Stimulated activated memory B cell treated with anti-CD40 and anti-IgM and Interleukin-4, amounts not matched to agents 10 μg/mL and 1 μg/mL and 100 μg/mL, for 72 hours (primary cell): Measurements from ENCODE around the gene TRPM2.
A peak's percentile ranks its signal among the peaks of the same experiment; 100 is the strongest.
"Not testable (repeated sequence)": the region's sequence is repeated elsewhere in the genome, so short reads cannot be mapped to it uniquely, and the experiment has no call there.

ENCODE experiments used
- ATAC-seq: fragments of 150-1000 bp; cut with Tn5 transposase; 2 replicates; pipeline ENCODE4 v1.10.0; 2021
- H3K27ac Mint-ChIP-seq: one replicate; pipeline ENCODE4 v1.8.0; 2022; ENCODE audit warnings: mild to moderate bottlenecking, mixed read lengths
- H3K27me3 Mint-ChIP-seq: one replicate; pipeline ENCODE4 v1.8.0; 2022; ENCODE audit warnings: mixed read lengths
- H3K36me3 Mint-ChIP-seq: one replicate; pipeline ENCODE4 v1.8.0; 2022; ENCODE audit warnings: mixed read lengths
- H3K4me1 Mint-ChIP-seq: one replicate; pipeline ENCODE4 v1.8.0; 2022; ENCODE audit warnings: mixed read lengths
- H3K4me3 Mint-ChIP-seq: one replicate; pipeline ENCODE4 v1.8.0; 2022; ENCODE audit warnings: mild to moderate bottlenecking, moderate library complexity, mixed read lengths
- H3K9me3 Mint-ChIP-seq: one replicate; pipeline ENCODE4 v1.8.0; 2022; ENCODE audit warnings: mixed read lengths

TRPM2 gene

DNA sequence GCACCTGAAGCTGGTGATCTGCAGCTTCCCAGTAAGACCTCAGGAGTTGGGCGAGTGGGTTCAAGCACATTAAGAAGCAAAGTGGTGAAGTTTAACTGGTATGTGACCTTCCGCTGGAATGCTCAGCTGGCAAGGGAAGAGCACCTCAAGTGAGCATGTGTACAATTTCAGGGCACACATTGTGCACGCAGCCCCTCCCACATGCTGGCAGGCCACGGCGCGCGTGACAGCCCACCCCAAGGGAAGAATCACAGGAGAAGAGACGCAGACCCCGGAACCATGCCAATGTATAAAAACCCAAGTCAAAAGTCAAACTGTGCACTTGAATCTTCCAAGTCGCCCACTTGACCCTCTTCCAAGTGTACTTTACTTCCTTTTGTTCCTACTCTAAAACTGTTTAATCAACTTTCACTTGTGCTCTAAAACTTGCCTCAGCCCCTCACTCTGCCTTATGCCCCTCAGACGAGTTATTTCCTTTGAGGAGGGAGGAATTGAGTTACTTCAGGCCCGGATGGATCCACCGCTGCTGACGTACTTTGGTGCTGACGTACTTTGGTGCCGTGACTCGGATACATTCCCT lies 121.9 kb downstream of the TRPM2 start:
- Mint-ChIP-seq H3K27me3 (peaks cover 15% of the 10 kb centered on the region), H3K9me3 (no peaks in the 10 kb centered on the region), H3K4me3 (no peak overlapping the region), H3K27ac (no peak overlapping the region), H3K4me1 (no peaks in the 10 kb centered on the region), H3K36me3 (no peaks in the 10 kb centered on the region)
- no peak for ATAC-seq

DNA sequence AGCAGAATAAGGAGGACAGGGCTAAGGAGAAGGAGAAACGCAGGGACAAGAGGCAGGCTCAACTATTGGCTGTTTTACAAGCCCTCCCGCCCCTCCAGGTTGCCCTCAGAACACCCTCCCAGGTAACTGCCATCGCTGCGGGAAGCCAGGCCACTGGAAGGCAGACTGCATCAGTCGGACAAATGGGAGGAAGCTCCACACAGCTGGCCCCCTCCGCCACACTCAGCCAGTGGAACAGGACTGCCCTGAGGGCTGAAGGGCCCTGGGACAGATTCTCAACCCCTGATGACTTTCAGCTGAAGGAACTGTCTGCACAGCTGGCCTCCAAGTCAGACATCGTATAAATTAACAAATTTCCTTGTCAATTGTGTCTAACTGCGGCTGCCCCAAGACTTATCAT lies 123.7 kb downstream of the TRPM2 start:
- no peak overlapping the region for H3K27ac Mint-ChIP-seq
- no peaks in the 10 kb centered on the region for H3K4me1 Mint-ChIP-seq
- H3K4me3 Mint-ChIP-seq = no peak overlapping the region
- H3K9me3 Mint-ChIP-seq = no peaks in the 10 kb centered on the region
- H3K36me3 Mint-ChIP-seq = no peaks in the 10 kb centered on the region
- peaks cover 21% of the 10 kb centered on the region for H3K27me3 Mint-ChIP-seq
- no peak for ATAC-seq

DNA sequence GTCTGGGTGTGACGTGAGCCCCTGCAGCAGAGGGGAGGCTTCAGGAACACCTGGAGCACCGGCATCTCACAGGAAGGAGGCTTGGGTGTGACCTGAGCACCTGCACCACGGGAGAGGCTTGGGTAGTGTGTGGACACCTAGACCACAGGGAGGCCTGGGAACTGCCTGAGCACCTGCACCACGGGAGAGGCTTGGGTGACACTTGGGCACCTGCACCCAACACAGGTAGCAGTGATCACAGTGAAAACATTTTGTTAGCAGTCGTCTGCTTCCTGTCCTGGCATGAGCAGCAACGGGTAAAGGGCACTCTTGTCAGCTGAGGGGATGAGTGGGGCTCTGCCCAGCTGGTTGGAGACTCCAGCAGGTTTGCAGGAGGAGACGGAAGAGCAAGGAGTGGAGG lies 124.3 kb downstream of the TRPM2 start:
- Mint-ChIP-seq H3K4me3 (no peak overlapping the region), H3K27me3 (peaks cover 27% of the 10 kb centered on the region), H3K27ac (no peak overlapping the region), H3K36me3 (no peaks in the 10 kb centered on the region), H3K9me3 (no peaks in the 10 kb centered on the region), H3K4me1 (no peaks in the 10 kb centered on the region)
- no peak for ATAC-seq

DNA sequence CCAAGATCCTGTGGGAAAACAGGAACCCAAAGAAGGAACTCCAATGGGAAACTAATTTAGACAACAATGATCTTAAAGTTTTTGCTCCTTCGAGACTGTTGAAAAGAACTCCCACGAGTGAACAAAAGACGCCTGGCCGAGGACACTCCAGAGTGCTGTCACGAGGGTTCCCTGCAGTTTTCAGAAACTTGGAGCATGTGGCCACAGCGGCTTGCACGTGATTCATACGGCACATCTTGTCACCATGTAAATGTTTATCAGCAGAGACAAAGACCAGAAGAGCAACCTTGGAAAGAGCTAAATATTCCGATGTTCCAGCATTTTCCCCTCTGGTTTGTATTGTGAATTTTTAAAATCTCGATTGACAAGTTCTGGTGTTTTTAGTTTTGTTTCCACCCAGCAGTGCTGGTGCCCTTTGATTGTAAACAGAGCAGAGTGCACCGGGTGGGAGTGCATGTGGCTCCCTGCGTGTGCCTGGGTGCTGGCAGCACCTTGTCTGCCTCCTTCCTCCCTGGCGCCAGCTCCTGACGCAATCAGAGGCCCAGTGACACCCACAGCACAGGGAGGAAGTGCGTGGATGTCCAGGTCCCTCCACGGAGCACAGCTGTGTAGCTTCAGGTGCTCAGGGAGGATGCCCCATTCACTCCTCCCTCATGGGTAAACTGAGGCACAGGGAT lies 124.8 kb downstream of the TRPM2 start:
- Mint-ChIP-seq H3K4me1 (no peaks in the 10 kb centered on the region), H3K36me3 (no peaks in the 10 kb centered on the region), H3K9me3 (no peaks in the 10 kb centered on the region), H3K27ac (no peak overlapping the region), H3K4me3 (no peak overlapping the region), H3K27me3 (peaks cover 27% of the 10 kb centered on the region)
- ATAC-seq = no peak

DNA sequence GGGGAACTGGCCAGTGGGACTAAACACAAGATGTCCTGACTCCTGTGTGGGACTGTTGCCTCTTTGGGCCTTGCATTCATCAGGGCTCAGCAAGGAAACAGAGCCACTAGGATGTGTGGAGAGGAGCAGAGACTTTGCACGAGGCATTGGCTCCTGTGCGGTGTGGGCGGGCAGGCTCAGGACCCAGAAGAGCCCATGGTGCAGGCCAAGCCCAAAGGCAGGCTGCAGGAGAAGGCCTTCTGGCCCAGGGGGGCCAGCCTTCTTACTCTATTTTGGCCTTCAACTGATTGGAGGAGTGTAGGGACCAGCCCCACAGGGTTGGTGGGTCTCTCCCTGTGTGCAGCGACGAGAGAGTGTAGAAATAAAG lies 125.4 kb downstream of the TRPM2 start:
- no peak for ATAC-seq
- H3K27ac Mint-ChIP-seq = no peak overlapping the region
- H3K36me3 Mint-ChIP-seq = no peaks in the 10 kb centered on the region
- no peak overlapping the region for H3K4me3 Mint-ChIP-seq
- no peaks in the 10 kb centered on the region for H3K9me3 Mint-ChIP-seq
- H3K27me3 Mint-ChIP-seq = peaks cover 27% of the 10 kb centered on the region
- H3K4me1 Mint-ChIP-seq = no peaks in the 10 kb centered on the region

DNA sequence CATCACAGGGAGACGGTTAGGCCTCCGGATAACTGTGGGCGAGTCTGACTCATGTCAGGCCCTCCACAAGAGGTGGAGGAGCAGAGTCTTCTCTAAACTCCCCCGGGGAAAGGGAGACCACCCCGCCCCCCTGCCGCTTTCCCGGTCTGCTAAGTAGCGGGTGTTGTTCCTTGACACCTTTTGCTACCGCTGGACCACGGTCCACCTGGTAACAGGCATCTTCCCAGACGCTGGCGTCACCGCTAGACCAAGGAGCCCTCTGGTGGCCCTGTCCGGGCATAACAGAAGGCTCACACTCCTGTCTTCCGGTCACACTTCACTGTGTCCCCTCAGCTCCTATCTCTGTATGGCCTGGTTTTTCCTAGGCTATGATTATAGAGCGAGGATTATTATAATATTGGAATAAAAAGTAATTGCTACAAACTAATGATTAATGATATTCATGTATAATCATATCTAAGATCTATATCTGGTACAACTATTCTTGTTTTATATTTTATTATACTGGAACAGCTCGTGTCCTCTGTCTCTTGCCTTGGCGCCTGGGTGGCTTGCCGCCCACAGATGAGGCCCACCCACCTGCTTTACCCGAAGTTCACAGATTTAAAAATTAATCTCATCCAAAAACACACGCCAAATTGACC lies 126.3 kb downstream of the TRPM2 start:
- H3K4me1 Mint-ChIP-seq, H3K4me3 Mint-ChIP-seq, ATAC-seq, H3K9me3 Mint-ChIP-seq, H3K27ac Mint-ChIP-seq, H3K36me3 Mint-ChIP-seq: not testable (repeated sequence)
- H3K27me3 Mint-ChIP-seq = peaks cover 35% of the 10 kb centered on the region

DNA sequence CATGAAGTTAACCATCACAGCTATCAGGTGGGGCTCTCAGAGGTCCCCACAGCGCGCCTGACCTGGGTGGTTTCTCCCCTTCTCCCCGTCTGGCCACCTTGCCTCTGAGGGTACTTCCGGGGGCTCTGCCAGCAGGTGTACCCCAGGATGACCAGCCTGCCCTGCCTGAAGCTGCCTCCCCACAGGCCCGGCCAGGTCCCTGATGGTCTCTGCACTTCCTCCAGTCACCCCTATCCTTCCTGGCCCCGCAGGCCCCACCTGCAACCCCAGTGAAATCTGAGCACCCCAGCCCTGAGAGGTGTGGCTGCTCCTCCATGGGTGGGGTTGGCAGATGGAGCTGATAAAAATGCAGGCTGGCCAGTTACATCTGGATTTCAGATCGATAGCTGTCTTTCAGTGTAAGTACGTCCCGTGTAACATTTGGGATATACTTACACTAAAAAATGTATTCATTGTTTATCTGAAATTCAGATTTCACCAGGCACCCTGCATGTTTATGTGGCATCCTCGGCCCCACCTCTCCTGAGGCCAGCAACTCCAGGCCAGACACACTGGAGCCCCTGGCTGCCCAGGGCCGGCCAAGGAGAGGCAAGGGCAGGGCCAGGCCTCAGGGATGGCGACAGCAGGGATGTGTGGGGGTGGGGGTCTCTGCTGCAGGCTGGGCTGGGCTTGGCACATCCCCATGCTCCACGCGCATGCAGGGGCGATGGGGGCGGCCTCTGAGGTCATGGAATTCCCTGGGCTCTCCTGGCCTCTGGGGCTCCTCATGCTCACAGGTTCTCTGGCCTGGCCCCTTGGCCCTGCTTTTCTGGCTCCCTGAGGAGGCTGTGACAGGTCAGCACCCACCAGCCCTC lies 127.0 kb downstream of the TRPM2 start:
- no peaks in the 10 kb centered on the region for H3K4me1 Mint-ChIP-seq
- ATAC-seq = no peak
- H3K36me3 Mint-ChIP-seq = no peaks in the 10 kb centered on the region
- H3K27me3 Mint-ChIP-seq = peaks cover 42% of the 10 kb centered on the region
- no peaks in the 10 kb centered on the region for H3K9me3 Mint-ChIP-seq
- no peak overlapping the region for H3K27ac Mint-ChIP-seq
- H3K4me3 Mint-ChIP-seq = no peak overlapping the region

DNA sequence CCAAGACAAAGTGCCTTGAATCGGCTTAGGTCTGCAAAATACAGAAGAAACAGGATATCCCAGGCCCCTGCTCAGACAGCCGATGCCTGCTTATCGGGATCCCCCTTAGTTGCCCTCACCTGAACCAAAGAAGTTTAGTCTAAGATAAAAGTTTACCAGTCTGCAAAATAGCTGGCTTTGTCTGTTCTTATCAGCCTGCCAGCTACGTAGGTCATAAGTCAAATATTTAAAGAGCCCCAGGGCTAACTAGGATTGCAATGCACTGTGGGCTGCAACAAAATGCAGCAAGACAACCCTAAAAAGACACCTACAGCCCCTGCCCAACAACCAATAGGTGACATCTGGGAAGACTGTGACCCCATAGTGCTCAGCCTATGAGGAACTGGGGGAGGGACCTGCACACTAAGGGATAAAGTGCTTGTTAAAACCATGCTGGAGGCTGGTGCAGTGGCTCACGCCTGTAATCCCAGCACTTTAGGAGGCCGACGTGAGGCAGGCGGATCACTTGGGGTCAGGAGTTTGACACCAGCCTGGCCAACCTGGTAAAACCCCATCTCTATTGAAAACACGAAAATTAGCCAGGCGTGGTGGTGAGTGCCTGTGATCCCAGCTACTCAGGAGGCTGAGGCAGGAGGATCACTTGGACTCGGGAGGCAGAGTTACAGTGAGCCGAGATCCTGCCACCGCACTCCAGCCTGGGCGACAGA lies 129.3 kb downstream of the TRPM2 start:
- Mint-ChIP-seq H3K27me3 (peaks cover 50% of the 10 kb centered on the region), H3K27ac (no peak overlapping the region), H3K4me3 (no peak overlapping the region), H3K9me3 (peaks cover under 1% of the 10 kb centered on the region), H3K36me3 (no peaks in the 10 kb centered on the region), H3K4me1 (no peaks in the 10 kb centered on the region)
- no peak for ATAC-seq

DNA sequence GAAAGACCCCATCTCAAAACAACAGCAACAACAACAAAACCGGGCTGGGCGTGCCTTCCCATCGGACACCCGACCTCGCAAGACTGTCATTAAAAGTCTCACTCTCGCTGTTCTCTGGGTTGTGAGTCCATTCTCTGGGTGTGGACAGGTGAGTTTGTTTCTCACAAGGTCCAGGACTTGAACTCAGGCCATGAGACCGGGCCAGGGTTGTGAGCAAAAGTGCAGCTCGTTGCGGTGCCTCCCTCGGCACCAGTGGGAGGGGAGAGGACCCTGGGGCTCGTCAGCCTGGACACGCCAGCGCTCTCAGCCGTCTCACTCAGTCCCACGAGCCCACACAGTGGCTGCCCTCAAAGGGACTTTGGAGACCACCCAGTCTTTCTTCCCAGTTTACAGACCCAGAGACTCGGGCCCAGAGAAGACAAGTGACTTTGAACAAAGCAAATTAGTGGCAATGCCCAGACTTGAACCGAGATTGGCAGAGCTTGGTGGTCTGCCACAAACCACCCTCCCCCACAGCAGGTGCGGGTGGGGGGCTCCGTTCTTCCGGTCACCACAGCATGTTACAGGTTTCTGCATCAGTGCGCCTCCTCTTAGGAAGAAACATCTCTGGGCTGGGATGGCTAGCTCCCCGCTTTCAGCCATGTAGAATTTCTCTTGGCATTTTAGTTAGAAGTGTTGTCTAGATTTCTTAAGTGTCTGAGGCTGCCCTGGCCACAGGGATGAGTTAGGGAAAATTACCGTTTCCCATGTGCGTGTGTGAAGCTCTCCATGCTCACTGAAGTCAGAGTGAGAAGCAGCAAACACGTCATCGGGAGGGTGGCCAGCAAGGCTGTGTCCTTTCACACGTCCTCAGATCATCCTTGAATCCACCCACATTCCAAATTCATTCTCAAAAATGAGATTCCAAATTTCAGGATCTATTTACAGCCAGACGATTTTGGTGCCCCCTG lies 130.1 kb downstream of the TRPM2 start:
- no peak overlapping the region for H3K27ac Mint-ChIP-seq

DNA sequence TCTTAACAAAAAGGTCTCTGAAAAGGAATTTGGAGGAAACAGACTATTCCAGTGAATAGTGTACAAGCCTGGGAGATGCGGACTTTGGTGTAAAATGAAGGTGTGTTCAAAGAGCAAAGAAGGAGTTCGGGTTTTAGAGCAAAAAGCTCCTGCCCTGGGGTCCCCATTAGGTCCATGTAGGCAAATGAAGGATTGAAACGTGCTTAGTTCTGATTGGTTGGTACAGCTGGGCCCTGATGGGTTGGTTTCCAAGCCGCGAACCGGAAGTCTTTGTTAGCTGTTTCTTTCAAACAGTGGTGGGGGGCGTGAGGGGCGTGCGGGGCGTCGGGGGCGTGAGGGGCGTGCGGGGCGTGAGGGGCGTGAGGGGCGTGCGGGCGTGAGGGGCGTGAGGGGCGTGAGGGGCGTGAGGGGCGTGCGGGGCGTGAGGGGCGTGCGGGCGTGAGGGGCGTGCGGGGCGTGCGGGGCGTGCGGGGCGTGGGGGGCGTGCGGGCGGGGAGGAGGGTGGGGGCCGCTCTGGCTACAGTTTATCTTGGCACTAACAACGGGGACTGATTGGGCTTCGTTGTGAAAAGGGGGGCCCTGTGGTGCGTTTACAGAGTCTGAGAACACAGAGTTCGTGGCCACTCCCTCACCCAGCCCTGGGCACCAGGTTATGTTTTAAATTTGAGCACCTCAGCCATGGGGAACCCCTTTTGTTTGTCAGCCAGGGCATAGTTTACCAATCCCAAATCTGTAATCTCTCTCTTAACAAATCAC lies 131.3 kb downstream of the TRPM2 start:
- no peaks in the 10 kb centered on the region for H3K4me1 Mint-ChIP-seq
- no peak overlapping the region for H3K4me3 Mint-ChIP-seq
- peak; percentile 39 for ATAC-seq
- peaks cover 52% of the 10 kb centered on the region for H3K27me3 Mint-ChIP-seq
- no peak overlapping the region for H3K27ac Mint-ChIP-seq
- H3K9me3 Mint-ChIP-seq = peaks cover 2% of the 10 kb centered on the region
- H3K36me3 Mint-ChIP-seq = no peaks in the 10 kb centered on the region

More for the DNA sequence above, 130.1 kb downstream of the TRPM2 start:
- H3K4me1 Mint-ChIP-seq = no peaks in the 10 kb centered on the region
- no peaks in the 10 kb centered on the region for H3K36me3 Mint-ChIP-seq
- H3K4me3 Mint-ChIP-seq = no peak overlapping the region
- peaks cover 47% of the 10 kb centered on the region for H3K27me3 Mint-ChIP-seq
- H3K9me3 Mint-ChIP-seq = peaks cover 2% of the 10 kb centered on the region
- ATAC-seq = no peak

DNA sequence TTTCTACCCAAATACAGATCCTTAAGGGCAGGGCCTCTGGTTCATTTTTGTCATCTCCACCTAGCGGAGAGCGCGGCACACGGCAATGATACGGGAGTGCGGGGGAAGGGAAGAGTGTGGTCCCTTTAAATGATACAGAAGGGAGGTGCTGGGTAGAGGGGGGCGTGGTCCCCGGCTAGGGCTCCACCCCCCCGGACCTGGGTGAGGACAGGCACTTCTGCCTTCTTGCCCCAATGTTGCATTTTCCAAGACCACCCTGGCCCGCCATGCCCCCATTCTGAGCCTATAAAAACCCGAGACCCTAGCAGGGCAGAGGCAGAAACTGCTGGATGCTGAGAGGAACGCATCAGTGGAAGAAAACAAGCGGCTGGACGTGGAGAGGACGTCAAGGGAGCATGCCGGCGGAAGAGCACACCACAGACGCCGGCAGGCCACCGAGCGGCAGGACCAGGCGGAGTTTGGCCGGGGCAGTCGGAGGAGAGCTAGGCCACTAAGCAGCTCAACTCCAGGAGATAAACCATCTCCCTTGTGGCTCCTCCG lies 131.9 kb downstream of the TRPM2 start:
- peak overlapping the region; percentile 44 for H3K4me3 Mint-ChIP-seq
- ATAC-seq = peak; percentile 69
- peaks cover 58% of the 10 kb centered on the region for H3K27me3 Mint-ChIP-seq
- peaks cover 2% of the 10 kb centered on the region for H3K9me3 Mint-ChIP-seq
- H3K27ac Mint-ChIP-seq = no peak overlapping the region
- H3K4me1 Mint-ChIP-seq = no peaks in the 10 kb centered on the region
- H3K36me3 Mint-ChIP-seq = no peaks in the 10 kb centered on the region

DNA sequence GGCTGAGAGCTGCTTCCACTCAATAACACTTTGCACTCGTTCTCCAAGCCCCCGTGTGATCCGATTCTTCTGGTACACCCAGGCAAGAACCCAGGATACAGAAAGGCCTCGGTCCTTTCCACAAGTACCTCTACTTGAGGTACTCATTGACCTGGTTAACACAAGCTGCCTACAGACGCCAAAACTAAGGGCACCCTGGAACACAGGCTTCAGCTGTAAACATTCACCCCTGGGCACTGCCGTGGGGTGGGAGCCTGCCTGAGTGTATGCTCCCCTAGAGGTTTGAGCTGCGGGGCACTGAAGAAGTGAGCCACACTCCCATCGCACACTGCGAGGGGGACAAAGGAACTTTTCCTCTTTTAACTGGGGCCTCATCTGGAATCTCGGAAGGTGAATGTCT lies 132.4 kb downstream of the TRPM2 start:
- Mint-ChIP-seq H3K9me3 (peaks cover 2% of the 10 kb centered on the region), H3K4me1 (no peaks in the 10 kb centered on the region), H3K36me3 (no peaks in the 10 kb centered on the region), H3K27ac (no peak overlapping the region), H3K27me3 (peaks cover 60% of the 10 kb centered on the region), H3K4me3 (no peak overlapping the region)
- no peak for ATAC-seq

DNA sequence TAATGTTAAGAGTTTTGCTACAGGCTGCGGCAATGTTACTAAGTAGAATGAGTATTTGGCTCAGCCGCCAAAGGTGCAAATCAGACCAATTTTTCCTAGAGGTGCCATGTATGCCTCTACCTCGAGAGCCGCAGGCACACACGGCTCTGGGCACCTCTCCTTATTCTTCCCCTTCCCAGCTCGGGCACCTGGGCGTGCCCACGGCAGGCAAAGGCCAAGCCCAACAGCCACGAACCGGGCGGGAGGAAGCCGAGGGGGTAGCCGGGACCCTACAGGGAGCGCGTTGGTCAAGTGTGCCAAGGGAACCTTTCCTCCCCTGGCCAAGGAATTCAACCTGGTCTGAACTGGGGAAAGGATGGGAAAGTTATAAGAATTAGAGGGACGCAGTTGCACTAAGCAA lies 132.9 kb downstream of the TRPM2 start:
- Mint-ChIP-seq H3K4me1 (no peaks in the 10 kb centered on the region), H3K27me3 (peaks cover 65% of the 10 kb centered on the region), H3K4me3 (no peak overlapping the region), H3K9me3 (peaks cover 2% of the 10 kb centered on the region), H3K36me3 (no peaks in the 10 kb centered on the region), H3K27ac (no peak overlapping the region)
- no peak for ATAC-seq
